Measurements from ENCODE around the gene SPAG6.
"Not testable (repeated sequence)": the region's sequence is repeated elsewhere in the genome, so short reads cannot be mapped to it uniquely, and the experiment has no call there.

The SPAG6 gene

GRCh38 chr10:22341190-22341925 lies 3.9 kb upstream of the SPAG6 start:
- DNase-seq (ENCODE audit: low read depth in 3 of 3): no peak

DNA sequence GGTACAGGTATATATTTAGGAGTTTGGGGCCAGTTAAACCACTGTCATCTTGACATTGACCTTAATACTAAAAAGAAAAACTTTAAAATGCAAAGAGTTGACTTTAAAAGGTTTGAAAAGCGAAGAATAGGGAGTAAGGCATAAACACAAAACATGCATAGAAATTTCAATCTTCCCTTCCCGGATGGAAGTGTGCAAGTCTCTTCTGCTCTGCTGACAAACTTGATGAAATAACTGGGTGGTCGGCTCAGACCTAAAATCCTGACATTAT lies 3.4 kb upstream of the SPAG6 start:
- no peak for DNase-seq (ENCODE audit: low read depth in 3 of 3)

DNA sequence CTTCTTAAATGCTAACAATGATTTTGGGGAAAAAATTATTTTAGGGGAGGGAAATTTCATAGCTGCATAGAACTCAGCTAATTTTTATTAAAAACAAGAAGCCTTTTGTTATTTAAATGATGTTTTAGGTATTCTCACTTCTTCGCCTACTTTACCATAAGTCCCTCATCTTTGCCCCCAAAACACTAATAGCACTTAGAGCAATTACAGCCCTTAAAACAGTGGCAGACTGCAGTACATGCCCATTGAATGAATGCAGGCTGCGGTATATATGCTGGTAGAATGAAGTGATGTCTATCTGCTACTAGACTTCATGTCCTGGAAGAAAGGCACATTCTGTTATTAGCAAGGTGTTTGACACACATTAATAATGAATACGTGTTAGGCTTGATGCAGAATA lies 2.9 kb upstream of the SPAG6 start:
- no peak for DNase-seq (ENCODE audit: low read depth in 3 of 3)

- no peak for DNase-seq (ENCODE audit: low read depth in 3 of 3)
Observed at GRCh38 chr10:22343731-22344130, 1.6 kb upstream of the SPAG6 start.

DNA sequence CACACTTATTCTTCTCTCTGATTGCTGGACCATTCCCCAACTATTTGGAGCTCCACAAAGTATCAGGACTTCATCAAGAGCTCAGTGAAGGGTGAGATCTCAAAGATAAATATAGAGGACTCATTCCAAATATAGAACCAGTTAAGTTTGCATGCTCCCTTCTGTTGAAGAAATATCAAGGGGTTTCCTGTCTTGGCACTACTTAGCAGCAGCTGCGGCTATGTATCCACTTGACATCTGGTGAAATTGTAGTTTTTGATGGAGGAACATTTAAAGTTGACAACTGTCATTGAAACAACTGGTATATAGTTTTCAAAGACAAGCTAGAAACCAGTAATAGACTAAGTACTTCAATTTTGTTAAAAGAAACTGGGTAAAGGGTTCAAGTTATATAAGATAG lies 1.0 kb upstream of the SPAG6 start:
- no peak for DNase-seq (ENCODE audit: low read depth in 3 of 3)

DNA sequence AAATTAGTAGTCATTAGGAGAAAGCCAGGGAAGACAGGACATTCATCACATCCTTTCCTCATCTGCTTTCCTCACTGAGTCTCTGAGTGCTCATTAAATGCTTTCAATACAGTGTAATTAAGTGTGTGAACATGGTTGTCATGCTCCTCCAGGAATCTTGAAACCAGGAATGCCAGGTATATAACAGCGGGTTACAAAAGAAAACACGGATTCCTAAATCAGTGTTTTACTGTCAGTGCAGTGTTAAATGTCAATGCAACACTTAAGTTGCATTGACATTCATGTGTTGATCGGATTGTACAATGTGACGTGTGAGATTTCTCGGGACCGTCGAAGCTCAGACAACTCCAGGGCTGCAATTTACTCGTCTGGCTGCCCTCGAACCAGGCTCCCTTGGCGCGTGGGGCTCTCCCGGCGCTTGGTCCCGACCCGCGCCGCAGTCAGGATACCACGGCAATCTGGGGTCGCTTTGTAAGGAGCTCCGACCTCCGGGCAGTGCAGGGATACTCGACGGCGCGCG lies 455 bp upstream of the SPAG6 start:
- no peak for DNase-seq (ENCODE audit: low read depth in 3 of 3)

- DNase-seq (ENCODE audit: low read depth in 3 of 3): no peak
Observed at GRCh38 chr10:22346096-22346661, 883 bp downstream of the SPAG6 start.

GRCh38 chr10:22349755-22350154 lies 4.5 kb downstream of the SPAG6 start:
- DNase-seq (ENCODE audit: low read depth in 3 of 3): no peak

DNA sequence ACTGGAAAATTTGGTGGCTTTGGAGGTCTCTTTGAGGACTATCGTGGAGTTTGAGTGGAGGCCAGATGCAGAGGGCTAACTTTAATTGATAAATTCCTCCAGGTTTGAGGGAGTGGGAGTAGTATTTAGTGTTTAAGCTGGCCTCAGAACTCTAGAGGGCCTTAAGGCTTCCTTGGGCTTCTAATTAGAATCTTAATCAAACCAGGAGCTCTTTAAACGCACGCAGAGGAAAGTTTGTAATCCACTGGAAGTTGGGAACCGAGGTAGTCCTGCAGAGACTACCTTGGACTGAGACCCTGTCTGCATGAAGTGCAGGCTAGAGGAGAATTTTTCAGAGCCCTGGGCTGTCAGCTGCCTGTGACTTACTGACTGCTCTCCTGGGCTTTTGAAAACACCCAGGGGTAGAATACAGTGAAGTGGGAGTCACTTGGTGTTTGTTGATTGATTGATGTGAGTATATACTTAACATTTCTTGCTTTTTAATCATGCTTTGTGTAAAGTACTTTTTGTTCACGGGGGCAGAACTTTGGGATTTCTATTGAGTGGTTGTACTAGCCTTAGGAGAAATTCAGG lies 5.9 kb downstream of the SPAG6 start:
- DNase-seq (ENCODE audit: low read depth in 3 of 3): no peak

DNA sequence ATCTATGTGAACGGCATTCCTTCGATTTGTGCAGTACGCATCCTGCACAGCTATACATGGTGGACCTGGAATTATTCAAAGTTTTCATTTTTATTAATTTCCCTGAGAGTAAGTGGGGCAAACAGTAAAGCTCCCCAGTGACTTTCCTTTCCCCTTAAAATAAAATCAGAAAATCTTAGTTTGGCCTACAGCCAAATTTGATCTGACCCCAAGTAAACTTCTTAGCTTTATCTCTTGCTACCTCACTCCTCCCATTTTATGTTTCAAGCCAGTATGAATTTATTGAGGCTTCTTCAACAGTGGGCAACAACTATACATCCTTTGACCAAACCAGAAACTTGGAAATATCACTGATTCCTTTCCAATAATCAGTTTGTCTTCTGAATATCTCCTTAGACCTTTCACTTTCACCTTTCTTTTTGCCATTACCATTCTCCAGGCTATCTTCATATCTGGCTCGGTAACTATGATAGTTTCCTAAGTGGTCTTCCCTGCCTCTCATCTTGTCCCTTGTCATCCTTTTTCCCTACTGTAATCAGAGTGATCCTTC lies 11.1 kb downstream of the SPAG6 start:
- no peak for DNase-seq (ENCODE audit: low read depth in 3 of 3)

DNA sequence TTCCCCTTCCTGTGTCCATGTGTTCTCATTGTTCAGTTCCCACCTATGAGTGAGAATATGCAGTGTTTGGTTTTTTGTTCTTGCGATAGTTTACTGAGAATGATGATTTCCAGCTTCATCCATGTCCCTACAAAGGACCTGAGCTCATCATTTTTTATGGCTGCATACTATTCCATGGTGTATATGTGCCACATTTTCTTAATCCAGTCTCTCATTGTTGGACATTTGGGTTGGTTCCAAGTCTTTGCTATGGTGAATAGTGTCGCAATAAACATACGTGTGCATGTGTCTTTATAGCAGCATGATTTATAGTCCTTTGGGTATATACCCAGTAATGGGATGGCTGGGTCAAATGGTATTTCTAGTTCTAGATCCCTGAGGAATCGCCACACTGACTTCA lies 12.5 kb downstream of the SPAG6 start:
- DNase-seq (ENCODE audit: low read depth in 3 of 3): not testable (repeated sequence)

GRCh38 chr10:22363305-22363704 lies 18.0 kb downstream of the SPAG6 start:
- DNase-seq (ENCODE audit: low read depth in 3 of 3): no peak

- DNase-seq (ENCODE audit: low read depth in 3 of 3): no peak
Observed at GRCh38 chr10:22364407-22365140, 19.3 kb downstream of the SPAG6 start.

- DNase-seq (ENCODE audit: low read depth in 3 of 3): no peak
Observed at GRCh38 chr10:22365233-22365632, 19.9 kb downstream of the SPAG6 start.

DNA sequence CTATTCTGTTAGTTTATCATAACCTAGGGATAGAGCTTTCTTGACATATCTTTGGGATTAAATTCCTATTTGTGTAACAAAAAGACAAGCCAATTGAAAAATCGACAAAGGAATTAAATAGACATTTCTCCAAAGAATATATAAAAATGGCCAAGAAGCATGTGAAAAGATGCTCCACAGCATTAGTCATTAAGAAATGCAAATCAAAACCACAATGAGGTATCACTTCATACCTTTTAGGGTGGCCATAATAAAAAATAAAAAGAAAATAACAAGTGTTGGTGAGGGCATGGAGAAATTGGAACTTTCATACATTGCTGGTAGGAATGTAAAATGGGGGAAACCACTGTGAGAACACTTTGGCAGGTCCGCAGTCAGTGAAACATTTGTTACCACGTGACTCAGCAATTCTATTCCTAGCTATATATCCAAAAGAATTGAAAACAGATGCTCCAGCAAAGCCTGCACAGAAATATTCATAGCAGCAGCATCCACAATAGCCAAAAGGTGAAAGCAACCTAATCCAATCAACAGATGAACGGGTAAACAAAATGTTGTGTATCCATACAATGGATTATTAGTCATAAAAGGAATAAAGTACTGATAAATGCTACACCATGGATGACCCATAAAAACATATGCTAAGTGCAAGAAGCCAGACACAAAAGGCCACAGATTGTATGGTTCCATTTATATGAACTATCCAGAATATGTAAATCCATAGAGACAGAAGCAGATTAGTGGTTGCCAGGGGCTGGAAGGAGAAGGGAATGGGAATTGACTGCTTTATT lies 20.5 kb downstream of the SPAG6 start:
- DNase-seq (ENCODE audit: low read depth in 3 of 3): no peak

- DNase-seq (ENCODE audit: low read depth in 3 of 3): no peak
Observed at GRCh38 chr10:22366435-22366703, 21.1 kb downstream of the SPAG6 start.

DNA sequence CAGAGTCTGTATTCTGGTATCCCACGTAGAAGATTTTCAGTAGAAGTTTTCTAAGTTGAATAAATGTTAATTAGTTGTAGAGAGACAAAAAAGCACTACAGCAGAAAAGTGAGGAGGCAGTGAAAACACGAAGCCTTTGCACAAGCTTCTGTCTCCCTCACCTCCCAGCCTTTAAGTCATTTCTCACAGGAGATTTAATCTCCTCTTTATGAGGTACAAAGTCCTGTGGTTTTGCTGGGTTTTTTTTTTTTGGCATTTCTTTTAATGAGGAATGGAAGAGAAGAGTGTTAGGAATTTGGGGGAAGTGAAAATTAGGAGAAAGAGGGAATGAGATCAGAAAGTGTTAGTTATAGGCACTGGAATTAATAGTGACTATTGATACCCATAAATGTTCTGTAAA lies 21.5 kb downstream of the SPAG6 start:
- no peak for DNase-seq (ENCODE audit: low read depth in 3 of 3)

GRCh38 chr10:22367471-22367870 lies 22.2 kb downstream of the SPAG6 start:
- DNase-seq (ENCODE audit: low read depth in 3 of 3): no peak

DNA sequence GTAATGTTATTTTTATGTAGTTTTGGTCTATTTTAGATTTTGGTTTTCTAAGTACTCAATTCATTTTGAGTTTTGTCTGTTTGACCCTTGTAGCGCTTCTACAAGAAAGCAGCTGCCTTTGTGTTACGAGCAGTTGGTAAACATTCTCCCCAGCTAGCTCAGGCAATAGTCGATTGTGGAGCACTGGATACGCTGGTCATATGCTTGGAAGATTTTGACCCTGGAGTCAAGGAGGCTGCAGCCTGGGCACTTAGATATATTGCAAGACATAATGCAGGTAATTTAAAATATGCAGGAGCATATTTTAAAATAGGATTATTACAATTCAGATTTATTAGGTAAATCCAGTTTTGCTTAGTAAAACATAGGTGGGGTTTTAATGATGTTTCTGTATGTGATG lies 23.1 kb downstream of the SPAG6 start:
- DNase-seq (ENCODE audit: low read depth in 3 of 3): no peak

DNA sequence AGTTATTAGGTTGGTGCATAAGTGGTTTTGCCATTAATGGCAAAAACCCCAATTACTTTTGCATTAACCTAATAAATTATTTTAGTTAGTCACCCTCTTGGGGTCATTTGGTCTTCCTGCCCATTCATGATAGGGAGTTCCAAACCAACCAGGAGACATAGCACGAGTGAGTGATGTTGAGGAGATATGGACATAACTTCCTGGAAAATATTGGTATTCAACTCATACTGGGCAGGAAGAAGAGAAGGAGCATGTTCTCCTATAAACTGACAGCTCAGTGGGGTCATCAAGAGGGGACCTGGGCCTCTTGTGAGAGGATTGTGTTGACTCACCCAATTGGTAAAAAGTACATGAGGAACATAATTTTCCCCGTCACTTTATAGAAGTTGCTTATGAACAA lies 23.7 kb downstream of the SPAG6 start:
- DNase-seq (ENCODE audit: low read depth in 3 of 3): no peak

DNA sequence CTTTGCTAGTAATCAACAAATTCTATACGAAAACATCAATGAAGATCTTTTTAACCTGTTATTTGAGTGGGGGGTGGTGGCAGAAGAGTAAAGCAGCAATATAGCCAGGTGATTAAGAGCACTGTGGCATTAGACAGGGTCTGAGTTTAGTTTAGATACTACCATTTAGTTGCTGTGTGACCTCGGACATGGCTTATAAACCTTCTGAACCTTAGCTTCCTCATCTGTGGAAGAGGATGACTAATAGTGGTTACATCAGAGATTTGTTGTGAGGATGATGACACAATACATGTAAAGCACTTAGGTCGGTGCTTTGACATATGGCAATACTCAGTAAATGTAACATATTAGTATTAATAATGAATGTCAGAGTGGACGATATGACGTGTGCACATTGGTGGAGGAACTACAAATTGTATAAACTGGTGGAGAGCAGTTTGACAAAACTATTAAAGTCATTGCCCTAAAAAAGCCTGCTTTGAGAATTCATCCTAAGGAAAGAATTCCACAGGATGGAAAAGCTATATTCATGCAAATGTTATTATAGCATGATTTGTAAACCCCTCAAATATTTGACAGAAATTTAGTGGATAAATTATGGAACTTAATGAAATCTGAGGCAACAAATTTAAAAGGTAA lies 24.3 kb downstream of the SPAG6 start:
- DNase-seq (ENCODE audit: low read depth in 3 of 3): no peak

DNA sequence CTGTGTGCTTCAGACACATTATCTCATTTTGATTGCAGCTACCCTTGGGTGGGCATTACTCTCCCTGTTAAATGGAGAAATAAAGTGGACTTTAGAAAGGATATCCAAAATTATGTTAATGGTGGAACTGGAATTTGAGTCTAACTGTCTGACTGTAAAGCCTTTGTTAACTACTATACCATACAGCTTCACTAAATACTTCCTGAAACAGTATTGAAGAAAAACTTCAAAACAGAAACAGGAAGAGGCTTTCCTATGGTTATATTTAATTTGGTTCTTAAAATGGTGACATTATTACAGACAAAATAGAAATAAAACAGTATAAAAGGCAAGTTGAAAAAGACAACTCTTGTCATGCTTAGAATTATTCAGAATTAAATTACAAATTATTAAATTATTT lies 25.0 kb downstream of the SPAG6 start:
- no peak for DNase-seq (ENCODE audit: low read depth in 3 of 3)

Measured in stimulated activated CD4-positive, alpha-beta T cell treated with anti-CD3 and anti-CD28 coated beads, TNF-alpha, amount 100 ng/mL, for 24 hours (primary cell).